ENCODE results near the gene DMRT1.
A peak's percentile ranks its signal among the peaks of the same experiment; 100 is the strongest.
"Not testable (repeated sequence)": the region's sequence is repeated elsewhere in the genome, so short reads cannot be mapped to it uniquely, and the experiment has no call there.

Gene DMRT1

DNA sequence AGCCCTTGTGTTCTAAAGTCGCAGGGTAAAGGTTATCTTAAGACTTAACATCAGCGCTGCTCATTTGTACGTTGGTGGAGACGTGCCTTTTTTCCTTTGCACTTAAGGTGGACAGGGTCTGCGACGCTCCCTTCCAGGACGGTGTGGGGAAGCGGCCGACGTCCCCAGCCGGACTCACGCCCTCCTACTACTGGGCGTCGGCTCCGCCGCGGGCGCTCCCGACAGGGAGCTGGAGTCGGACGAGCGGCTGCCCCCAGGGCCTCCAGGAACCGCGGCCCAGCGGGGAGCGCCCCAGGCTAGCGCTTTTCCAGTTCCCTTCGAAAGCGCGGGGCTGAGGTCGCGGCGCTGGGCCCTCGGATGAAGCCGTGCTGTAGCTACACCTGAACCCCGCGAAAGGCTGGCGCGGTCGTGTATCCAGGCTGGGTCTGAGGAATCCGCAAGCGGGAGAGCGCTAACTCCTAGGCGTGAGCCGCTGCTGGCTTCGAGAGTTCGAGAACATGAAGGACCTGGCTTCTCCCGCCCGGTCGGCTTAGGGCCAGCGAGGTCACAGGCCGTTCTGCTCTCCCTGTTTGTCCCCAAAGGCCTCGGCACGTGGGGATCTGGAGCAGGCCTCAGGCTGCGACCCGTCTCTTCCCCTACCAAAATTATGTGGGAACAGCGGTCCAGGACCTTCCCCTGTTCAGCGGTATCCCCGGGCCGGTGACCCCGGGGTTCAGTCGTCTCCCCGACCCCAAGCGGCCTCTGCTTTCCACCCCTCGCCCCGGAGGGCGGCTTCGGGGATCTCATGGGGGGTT is 131.2 kb downstream of the DMRT1 start:
- DNase-seq = no peak

DNA sequence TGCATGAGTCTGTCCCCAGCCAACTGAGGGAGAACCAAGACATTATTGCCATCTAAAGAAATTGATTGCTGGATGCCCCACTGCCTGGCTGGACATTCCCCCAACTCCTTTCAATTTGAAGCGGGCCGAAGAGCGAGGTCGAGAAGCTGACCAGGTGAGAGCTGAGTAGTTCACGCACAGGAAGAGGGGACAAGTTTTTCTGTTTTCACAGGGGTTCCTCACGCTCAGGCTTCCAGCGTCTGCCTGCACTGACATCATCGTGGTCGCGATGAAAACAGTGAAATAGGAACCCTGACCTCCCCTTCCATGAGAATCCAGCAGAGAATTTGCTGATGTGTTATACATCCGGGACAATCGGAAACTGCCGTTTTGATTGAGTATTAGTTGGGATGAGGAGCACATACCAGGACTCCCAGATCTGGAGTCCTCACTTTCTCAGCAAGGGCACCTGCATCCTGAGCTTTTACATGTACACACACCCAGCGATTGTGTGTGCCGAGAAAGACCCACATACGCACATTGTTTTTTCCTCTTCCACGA is 131.9 kb downstream of the DMRT1 start:
- no peak for DNase-seq

GRCh38 chr9:974031-974995 is 132.8 kb downstream of the DMRT1 start:
- no peak for DNase-seq

- no peak for DNase-seq
These were observed 133.7 kb downstream of the DMRT1 start for GRCh38 chr9:974996-975739.

DNA sequence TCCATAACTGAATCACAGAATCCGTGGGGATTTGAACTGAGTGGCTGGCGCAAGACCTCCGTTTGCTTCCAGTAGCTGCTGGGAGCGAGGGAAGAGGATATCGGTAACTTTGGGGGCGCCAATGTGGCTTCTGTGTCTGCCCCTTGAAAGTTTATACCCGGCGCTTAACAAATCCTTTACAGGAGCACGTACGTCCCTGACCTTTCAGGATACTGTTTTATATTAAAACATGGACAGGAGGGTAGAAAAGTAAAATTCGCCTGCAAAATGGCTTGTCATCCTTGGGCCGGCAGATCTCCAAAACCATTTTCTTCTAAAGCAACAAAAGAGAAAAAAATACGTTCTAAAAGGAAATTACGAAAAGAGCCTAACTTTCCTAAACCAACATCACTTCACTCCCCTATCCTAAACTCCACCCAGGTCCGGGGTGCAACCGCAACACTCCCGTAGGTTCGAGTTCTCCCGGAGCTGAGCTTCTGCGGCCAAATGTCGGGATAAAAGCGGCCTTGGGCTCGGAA is 134.3 kb downstream of the DMRT1 start:
- no peak for DNase-seq

- no peak for DNase-seq
These were observed 134.9 kb downstream of the DMRT1 start, which contains the start of gene DMRT3 for GRCh38 chr9:976258-976942. Gene DMRT3 (plus strand): TSS chr9:976655. CDS start chr9:977002, 347 bp downstream.

GRCh38 chr9:976943-977837 is 135.7 kb downstream of the DMRT1 start:
- DNase-seq = no peak

GRCh38 chr9:977838-978830 is 136.6 kb downstream of the DMRT1 start:
- no peak for DNase-seq

DNA sequence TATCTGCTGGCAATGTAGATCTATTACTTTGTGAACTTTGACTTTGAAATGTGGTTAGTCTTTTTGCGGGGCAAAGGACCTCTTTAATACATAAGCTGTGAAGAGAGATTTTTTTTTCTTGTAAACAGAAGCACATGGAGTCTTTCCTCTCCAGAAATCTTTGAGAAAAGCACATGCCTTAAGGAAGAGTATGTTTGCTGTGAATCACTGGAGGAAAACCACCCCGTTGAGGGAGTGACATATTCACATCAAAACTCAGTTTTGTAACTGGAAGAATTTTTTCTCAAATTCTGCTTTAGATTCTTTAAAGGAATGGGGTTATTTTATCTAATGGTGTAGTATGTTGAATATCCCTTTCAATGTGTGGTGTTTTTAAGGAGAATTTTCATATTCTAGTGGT is 138.5 kb downstream of the DMRT1 start:
- no peak for DNase-seq

DNA sequence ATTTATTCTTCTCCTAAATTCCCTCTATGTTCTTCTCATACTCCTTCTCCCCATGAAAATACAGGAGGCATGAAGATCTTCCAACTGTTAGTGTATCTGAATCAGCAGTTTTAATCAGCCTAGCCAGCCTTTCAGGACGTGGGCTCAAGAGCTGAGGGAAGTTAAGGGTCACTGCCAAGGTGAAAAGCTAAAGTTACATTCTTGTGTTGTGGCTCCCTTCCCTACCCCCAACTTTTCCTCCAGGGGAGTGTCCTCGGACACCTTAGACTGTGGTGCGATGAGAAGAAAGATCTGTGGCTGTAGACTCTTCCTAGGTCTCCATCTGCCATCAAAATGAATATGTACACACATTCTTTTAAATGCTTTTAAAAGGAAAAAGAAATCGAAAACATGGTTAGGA is 139.1 kb downstream of the DMRT1 start:
- no peak for DNase-seq

DNA sequence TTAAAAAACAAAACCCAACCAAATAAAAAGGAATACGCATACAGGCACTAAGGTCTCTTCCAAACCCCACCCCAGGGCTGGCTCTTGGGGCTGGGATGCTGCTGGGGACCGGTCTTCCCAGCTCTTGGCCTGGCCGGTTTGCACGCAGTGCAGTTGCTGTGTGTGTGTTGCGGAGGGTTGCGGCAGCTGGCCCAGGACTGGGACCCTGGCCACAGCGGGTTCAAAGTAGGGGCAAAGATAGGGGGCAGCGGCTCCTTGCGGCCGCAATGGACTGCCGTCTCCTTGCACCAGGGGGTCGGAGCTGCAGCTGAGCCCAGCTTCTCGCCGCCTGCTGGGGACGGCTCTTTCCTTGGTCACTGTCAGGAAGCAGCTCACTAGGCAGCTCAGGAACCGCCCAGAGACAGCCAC is 140.0 kb downstream of the DMRT1 start:
- no peak for DNase-seq

DNA sequence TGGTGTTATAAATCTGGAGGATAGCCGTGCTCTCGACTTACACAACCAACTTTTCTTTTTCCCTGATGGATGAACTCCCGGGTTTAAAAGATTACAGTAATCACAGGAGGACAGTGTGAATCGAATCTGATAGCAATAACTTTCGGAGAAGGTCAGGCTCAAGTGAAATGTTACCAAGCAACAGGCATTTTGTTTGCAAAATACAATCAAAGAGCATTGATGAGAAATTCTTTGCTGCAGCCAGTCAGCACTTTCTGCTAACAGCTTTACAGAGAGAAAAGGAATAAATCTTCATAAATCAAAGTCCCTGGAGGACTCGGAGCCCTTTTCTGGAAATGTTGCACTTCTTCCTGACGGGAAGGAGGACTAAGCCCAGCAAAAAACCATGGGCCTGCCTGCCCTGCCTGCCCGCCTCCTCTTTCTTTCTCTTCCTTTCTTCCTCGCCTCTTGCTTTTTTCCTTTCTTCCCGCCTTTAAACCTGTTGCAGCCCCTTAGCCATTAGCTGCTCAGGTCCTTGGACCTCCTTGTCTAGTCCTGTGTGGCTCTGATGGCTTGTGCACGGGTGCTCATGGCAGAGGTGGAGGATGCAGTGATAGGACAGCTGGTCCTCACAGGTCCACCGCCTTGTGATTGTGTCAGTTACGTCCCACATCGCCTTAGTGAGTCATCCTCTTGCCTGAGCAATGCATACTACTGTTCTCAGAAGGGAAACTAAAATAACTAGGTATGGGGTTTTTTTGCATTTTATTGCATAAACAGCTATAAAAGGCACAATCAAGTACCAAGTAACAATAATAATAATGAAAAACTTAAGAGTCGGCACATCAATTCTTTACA is 141.1 kb downstream of the DMRT1 start:
- no peak for DNase-seq

DNA sequence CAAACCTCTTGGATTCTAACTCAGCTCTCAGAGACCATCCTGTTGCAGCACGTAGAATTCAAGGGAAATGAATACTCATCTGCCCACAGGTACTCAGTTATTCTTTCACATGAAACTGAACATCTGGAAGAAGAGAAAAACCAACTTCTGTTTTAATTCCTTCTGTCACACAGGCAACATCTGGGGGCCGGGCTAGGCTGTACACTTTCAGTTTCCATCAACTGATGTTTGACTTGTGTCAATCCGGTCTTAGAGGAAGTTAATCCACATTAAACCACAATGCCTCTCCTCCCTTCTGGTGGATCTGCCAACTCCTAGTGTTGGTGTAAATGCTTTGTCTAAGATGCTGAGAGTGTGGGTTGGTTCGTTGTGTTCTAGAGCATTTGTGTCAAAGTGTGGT is 152.5 kb downstream of the DMRT1 start:
- no peak for DNase-seq

GRCh38 chr9:995192-995591 is 153.7 kb downstream of the DMRT1 start:
- peak; percentile 16 for DNase-seq

GRCh38 chr9:995781-996180 is 154.3 kb downstream of the DMRT1 start:
- DNase-seq = peak; percentile 67

- not testable (repeated sequence) for DNase-seq
These were observed 157.0 kb downstream of the DMRT1 start for GRCh38 chr9:998299-999110.

DNA sequence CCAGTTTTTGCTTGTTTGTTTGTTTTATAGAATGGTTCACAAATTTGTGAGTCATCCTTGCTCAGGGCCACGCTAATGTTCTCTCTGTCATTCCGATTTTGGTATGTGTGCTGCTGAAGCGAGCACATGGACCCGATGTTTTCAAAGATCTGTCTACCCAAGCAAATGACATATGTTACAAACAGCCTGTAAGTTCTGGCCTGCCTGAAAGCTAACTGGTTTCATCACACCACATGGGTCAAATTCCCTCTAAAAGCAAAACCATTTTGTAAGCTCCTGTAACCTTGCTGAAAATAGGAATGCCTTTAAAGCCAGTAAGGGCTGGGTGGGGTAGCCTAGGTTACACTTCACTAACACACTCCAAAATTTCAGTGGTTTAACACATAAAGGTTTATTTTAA is 160.3 kb downstream of the DMRT1 start:
- DNase-seq = peak; percentile 5

DNA sequence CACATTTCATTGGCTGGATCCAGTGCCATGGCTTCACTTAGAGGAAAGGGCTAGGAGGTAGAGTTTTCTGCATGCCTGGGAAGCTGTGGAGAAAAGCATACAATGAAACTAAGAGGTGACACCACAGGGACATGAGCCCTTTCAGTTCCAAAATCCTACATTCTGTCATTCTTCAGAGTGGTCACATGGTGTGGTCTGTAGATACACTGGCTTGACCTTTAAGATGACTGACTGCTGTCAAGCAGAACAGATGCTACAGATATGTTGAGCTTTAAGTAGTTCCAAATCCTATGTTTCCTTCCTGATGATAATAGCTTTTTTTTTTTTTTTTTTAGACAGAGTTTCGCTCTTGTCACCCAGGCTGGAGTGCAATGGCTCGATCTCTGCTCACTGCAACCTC is 161.2 kb downstream of the DMRT1 start:
- DNase-seq = no peak

All from EL (cell line).